Measurements from ENCODE around the gene DOK6. TPM values are rescaled to one million over a fixed set of nuclear protein-coding genes. Genes with fewer than 3 reads are reported as not detected.

The DOK6 gene
- total and polyA plus RNA-seq, 2 of the 13 experiments (the other 11 are each of a cell fraction or from before 2014, with no cell fraction given), result 17.0 to 17.2 TPM

GRCh38 chr18:69469444-69469919 is 68.8 kb downstream of the DOK6 start:
- Histone ChIP-seq H3K4me3 (replicated peaks in 1 of 3; ENCODE audit: insufficient read depth in 1 of 3, low read depth in 2 of 3, low read length in 3 of 3) (no peak overlapping the region), H3K9me3 (ENCODE audit: low read length) (no peaks in the 10 kb centered on the region), H3K9ac (ENCODE audit: insufficient read depth, low read depth, low read length) (no peak overlapping the region), H3K36me3 (replicated peaks in 1 of 2; ENCODE audit: control insufficient read depth in 1 of 2, insufficient read depth in 2 of 2, low read length in 2 of 2) (no peaks in the 10 kb centered on the region), H2AFZ (ENCODE audit: low read length) (no peak overlapping the region), H4K20me1 (ENCODE audit: insufficient read depth, low read length) (no peaks in the 10 kb centered on the region), H3K4me2 (ENCODE audit: low read depth, low read length) (no peak overlapping the region), H3K27ac (ENCODE audit: extremely low read length, insufficient read depth, low read length) (no peak overlapping the region), H3K27me3 (ENCODE audit: control insufficient read depth in 1 of 2, insufficient read depth in 2 of 2, low read length in 2 of 2) (no peaks in the 10 kb centered on the region), H3K4me1 (ENCODE audit: insufficient read depth, low read length) (no peaks in the 10 kb centered on the region), H3K79me2 (ENCODE audit: insufficient read depth, low read length) (no peaks in the 10 kb centered on the region)
- ChIA-PET POLR2A (no interaction called here), CTCF (ENCODE audit: low intra/inter-chr PET ratio, low total read pairs) (no interaction called here)
- in situ Hi-C loops (cut with HindIII; ENCODE audit: extremely low pct_ligation_motif_present, low pct_unique_long_range_greater_than_20kb), result no loop called here
- DNase-seq (ENCODE audit: low spot score), result no peak
- BruUV-seq (replicated peaks), result no TSS peak
- WGBS (ENCODE audit: low lambda C conversion rate), result 90% methylated on average over 21 of the region's 27 CpGs
- intact Hi-C loops (cut with micrococcal nuclease; ENCODE audit: unreplicated experiment), result no loop called here
- no peak for ATAC-seq
- FAIRE-seq, result no peak
- TF ChIP-seq ZNF780A (CRISPR knock-in tag; IDR thresholded peaks at IDR 0.05) (no peak), STAG1 (CRISPR knock-in tag; IDR thresholded peaks at IDR 0.05) (peak; percentile 25; the same call in 1 of the 2 replicates), KMT2B (CRISPR knock-in tag; IDR thresholded peaks at IDR 0.05) (no peak), SALL2 (CRISPR knock-in tag; IDR thresholded peaks at IDR 0.05) (no peak), FLYWCH1 (CRISPR knock-in tag; IDR thresholded peaks at IDR 0.05) (no peak), ATF7 (IDR thresholded peaks at IDR 0.05) (peak; percentile 24; the same call in 1 of the 2 replicates), ATF7 (CRISPR knock-in tag; IDR thresholded peaks at IDR 0.05) (no peak), ZBTB7B (CRISPR knock-in tag; IDR thresholded peaks at IDR 0.05) (no peak), NFE2L2 (IDR thresholded peaks at IDR 0.05; ENCODE audit: low read length) (no peak), ZNF772 (CRISPR knock-in tag; IDR thresholded peaks at IDR 0.05) (no peak), CREB1 (IDR thresholded peaks at IDR 0.05) (peak; percentile 57; the same call in 1 of the 2 replicates), CREB1 (CRISPR knock-in tag; IDR thresholded peaks at IDR 0.05) (no peak), TARDBP (CRISPR knock-in tag; IDR thresholded peaks at IDR 0.05) (no peak), ZNF841 (CRISPR knock-in tag; IDR thresholded peaks at IDR 0.05; ENCODE audit: borderline replicate concordance) (no peak), PITX1 (CRISPR knock-in tag; IDR thresholded peaks at IDR 0.05) (no peak), RCOR2 (CRISPR knock-in tag; IDR thresholded peaks at IDR 0.05) (no peak)
- TF ChIP-seq, protein P1, sequence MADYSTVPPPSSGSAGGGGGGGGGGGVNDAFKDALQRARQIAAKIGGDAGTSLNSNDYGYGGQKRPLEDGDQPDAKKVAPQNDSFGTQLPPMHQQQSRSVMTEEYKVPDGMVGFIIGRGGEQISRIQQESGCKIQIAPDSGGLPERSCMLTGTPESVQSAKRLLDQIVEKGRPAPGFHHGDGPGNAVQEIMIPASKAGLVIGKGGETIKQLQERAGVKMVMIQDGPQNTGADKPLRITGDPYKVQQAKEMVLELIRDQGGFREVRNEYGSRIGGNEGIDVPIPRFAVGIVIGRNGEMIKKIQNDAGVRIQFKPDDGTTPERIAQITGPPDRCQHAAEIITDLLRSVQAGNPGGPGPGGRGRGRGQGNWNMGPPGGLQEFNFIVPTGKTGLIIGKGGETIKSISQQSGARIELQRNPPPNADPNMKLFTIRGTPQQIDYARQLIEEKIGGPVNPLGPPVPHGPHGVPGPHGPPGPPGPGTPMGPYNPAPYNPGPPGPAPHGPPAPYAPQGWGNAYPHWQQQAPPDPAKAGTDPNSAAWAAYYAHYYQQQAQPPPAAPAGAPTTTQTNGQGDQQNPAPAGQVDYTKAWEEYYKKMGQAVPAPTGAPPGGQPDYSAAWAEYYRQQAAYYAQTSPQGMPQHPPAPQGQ (CRISPR knock-in tag; IDR thresholded peaks at IDR 0.05; ENCODE audit: borderline replicate concordance), result no peak
